OCI-LY3 (cell line): ENCODE results near the gene JADE3.

Source experiments
- H2AFZ ChIP-seq: fragments of 200-600, 300-600 bp; shearing (Covaris generic); 2 replicates; pipeline ENCODE4 v1.6.0; 2014; ENCODE audit warnings: antibody characterized with exemption, low read depth, low read length
- H3K27ac ChIP-seq: fragments of 200-600, 300-600 bp; sonication (generic); 2 replicates; pipeline ENCODE4 v1.5.1; 2014; ENCODE audit warnings: mild to moderate bottlenecking, low read length, moderate library complexity, mixed read lengths
- H3K27me3 ChIP-seq: fragments of 200-600, 300-600 bp; sonication (generic); 2 replicates; pipeline ENCODE4 v1.6.1; 2014; ENCODE audit warnings: low read depth, low read length, mixed read lengths
- H3K36me3 ChIP-seq: fragments of 200-600, 300-600 bp; sonication (generic); replicated peaks from 2 replicates; pipeline ENCODE3; 2014; ENCODE audit warnings: low read depth, low read length, mixed read lengths
- H3K4me1 ChIP-seq: fragments of 300-600, 200-600 bp; sonication (generic); 2 replicates; pipeline ENCODE4 v1.6.1; 2014; ENCODE audit warnings: low read length, mixed read lengths
- H3K4me2 ChIP-seq: fragments of 200-600, 300-600 bp; sonication (generic); 2 replicates; pipeline ENCODE4 v1.6.1; 2014; ENCODE audit warnings: low read length, mixed read lengths
- H3K4me3 ChIP-seq: fragments of 300-600, 200-600 bp; sonication (generic); 2 replicates; pipeline ENCODE4 v1.5.1; 2014; ENCODE audit warnings: antibody characterized with exemption, mild to moderate bottlenecking, low read length, moderate library complexity
- H3K79me2 ChIP-seq: fragments of 300-600, 200-600 bp; shearing (Covaris generic); 2 replicates; pipeline ENCODE4 v1.6.1; 2014; ENCODE audit warnings: mild to moderate bottlenecking, low read length, mixed read lengths
- H3K9ac ChIP-seq: fragments of 300-600, 200-600 bp; shearing (Covaris generic); 2 replicates; pipeline ENCODE4 v1.6.0; 2014; ENCODE audit warnings: mild to moderate bottlenecking, low read length, moderate library complexity
- H3K9me3 ChIP-seq: fragments of 200-600, 300-600 bp; shearing (Covaris generic); 2 replicates; pipeline ENCODE4 v1.6.1; 2014; ENCODE audit warnings: low read length, mixed read lengths; ENCODE audit not compliant: insufficient read depth
- H4K20me1 ChIP-seq: fragments of 200-600, 300-600 bp; sonication (generic); 2 replicates; pipeline ENCODE4 v1.6.1; 2016; ENCODE audit warnings: low read length, mixed read lengths; ENCODE audit not compliant: insufficient read depth
- EZH2phosphoT487 ChIP-seq: fragments of 200-600 bp; shearing (Covaris generic); IDR thresholded peaks from 2 replicates; pipeline ENCODE4 v1.6.1; 2018; ENCODE audit warnings: antibody characterized with exemption, mixed run types, low read depth
- TF ChIP-seq, protein P1 (sequence below): fragments of 200-600, 300-600 bp; sonication (generic); IDR thresholded peaks from 2 replicates; pipeline ENCODE4 v1.5.1; 2014; ENCODE audit warnings: antibody characterized with exemption, low read length, low read depth

Gene JADE3

GRCh38 chrX:46884799-46885198 is 27.4 kb upstream of the JADE3 start:
- Histone ChIP-seq H3K4me3 (no peak overlapping the region), H3K4me2 (no peak overlapping the region), H3K9me3 (no peaks in the 10 kb centered on the region), H3K79me2 (no peaks in the 10 kb centered on the region), H3K36me3 (peaks cover 4% of the 10 kb centered on the region), H3K9ac (no peak overlapping the region), H3K4me1 (no peaks in the 10 kb centered on the region), H3K27ac (no peak overlapping the region), H2AFZ (no peak overlapping the region), H3K27me3 (no peaks in the 10 kb centered on the region), H4K20me1 (no peaks in the 10 kb centered on the region)
- TF ChIP-seq, protein P1, sequence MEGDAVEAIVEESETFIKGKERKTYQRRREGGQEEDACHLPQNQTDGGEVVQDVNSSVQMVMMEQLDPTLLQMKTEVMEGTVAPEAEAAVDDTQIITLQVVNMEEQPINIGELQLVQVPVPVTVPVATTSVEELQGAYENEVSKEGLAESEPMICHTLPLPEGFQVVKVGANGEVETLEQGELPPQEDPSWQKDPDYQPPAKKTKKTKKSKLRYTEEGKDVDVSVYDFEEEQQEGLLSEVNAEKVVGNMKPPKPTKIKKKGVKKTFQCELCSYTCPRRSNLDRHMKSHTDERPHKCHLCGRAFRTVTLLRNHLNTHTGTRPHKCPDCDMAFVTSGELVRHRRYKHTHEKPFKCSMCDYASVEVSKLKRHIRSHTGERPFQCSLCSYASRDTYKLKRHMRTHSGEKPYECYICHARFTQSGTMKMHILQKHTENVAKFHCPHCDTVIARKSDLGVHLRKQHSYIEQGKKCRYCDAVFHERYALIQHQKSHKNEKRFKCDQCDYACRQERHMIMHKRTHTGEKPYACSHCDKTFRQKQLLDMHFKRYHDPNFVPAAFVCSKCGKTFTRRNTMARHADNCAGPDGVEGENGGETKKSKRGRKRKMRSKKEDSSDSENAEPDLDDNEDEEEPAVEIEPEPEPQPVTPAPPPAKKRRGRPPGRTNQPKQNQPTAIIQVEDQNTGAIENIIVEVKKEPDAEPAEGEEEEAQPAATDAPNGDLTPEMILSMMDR: no peak
- TF ChIP-seq EZH2phosphoT487: no peak

GRCh38 chrX:46898207-46898606 is 14.0 kb upstream of the JADE3 start:
- no peak overlapping the region for H3K4me3 ChIP-seq
- H3K4me1 ChIP-seq: peaks cover 2% of the 10 kb centered on the region; the same call in 1 of the 2 replicates
- H3K9me3 ChIP-seq: no peaks in the 10 kb centered on the region
- no peak for TF ChIP-seq EZH2phosphoT487
- H3K27me3 ChIP-seq: no peaks in the 10 kb centered on the region
- H3K9ac ChIP-seq: no peak overlapping the region
- H3K4me2 ChIP-seq: no peak overlapping the region
- H2AFZ ChIP-seq: no peak overlapping the region
- H3K79me2 ChIP-seq: no peaks in the 10 kb centered on the region
- H3K27ac ChIP-seq: no peak overlapping the region
- no peaks in the 10 kb centered on the region for H4K20me1 ChIP-seq
- no peaks in the 10 kb centered on the region for H3K36me3 ChIP-seq

DNA sequence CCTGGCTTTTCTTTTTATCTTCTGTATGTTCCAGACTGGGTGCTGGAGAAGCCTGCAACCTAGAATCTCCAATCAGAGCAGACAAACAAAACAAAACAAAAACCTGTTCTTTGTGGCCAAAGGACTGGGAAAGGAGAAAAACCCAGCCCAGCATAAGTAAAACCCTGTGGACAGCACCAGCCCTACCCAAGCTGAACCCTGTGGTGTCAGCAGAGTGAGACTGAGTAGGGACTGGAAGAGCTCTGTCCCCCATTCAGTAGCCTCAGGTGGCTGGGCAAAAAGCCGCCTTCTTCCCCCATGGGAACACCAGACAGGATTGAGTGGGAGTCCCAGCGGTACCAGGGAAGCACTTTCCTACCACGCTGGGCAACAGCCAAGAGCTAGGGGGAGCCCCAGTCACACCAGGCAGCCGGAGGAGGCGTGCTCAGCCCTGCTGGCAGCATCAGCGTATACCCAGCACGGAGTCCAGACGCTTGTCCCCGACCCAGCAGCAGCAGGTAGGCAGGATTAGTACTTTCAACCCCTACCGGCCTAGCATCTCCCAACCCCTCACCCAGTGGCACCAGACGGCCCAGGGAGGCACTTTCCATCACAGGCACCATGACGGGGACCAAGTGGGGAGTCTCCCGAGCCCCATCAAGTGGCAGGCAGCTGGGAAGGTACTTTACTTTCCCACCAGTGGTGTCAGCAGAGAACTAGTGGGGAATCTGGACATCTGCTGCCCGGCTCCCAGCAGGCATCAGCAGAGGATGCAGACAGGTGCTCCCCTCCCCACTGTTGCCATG is 8.6 kb upstream of the JADE3 start:
- Histone ChIP-seq H3K79me2 (no peaks in the 10 kb centered on the region), H4K20me1 (no peaks in the 10 kb centered on the region), H3K27ac (no peak overlapping the region), H3K4me1 (peaks cover 13% of the 10 kb centered on the region), H3K27me3 (no peaks in the 10 kb centered on the region), H3K9me3 (no peaks in the 10 kb centered on the region), H3K4me2 (peak overlapping the region; percentile 82), H2AFZ (peak overlapping the region; percentile 80; the same call in 1 of the 2 replicates), H3K36me3 (no peaks in the 10 kb centered on the region), H3K4me3 (peak overlapping the region; percentile 77), H3K9ac (peak overlapping the region; percentile 41; the same call in 1 of the 2 replicates)
- TF ChIP-seq EZH2phosphoT487: no peak
- TF ChIP-seq, protein P1: peak; percentile 70

DNA sequence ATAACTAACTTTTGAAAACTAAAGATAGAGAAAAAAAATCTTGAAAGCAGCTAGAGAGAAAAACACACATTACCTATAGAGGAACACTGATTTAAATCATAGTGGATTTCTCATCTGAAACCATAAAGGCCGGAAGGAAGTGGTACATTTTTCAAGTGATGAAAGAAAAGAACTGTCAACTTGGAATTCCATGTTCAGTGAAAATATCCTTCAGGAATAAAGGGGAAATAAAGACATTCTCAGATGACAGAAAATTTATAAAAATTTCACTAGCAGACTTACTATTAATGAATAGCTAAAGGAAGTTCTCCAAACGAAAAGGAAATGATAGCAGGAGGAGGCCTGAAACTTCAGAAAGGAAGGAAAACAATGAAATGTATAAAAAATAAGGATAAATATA is 7.6 kb upstream of the JADE3 start:
- Histone ChIP-seq H3K4me1 (peaks cover 13% of the 10 kb centered on the region), H3K79me2 (no peaks in the 10 kb centered on the region), H3K27me3 (no peaks in the 10 kb centered on the region), H4K20me1 (no peaks in the 10 kb centered on the region), H3K4me3 (no peak overlapping the region), H3K27ac (no peak overlapping the region), H3K4me2 (peak overlapping the region; percentile 82; the same call in 1 of the 2 replicates), H3K9me3 (no peaks in the 10 kb centered on the region), H3K9ac (no peak overlapping the region), H2AFZ (no peak overlapping the region), H3K36me3 (no peaks in the 10 kb centered on the region)
- TF ChIP-seq EZH2phosphoT487: no peak
- TF ChIP-seq, protein P1: no peak
